Hepatocyte (in vitro differentiated cells): Measurements from ENCODE around the gene PHKG1. TPM values are rescaled to one million over a fixed set of nuclear protein-coding genes. Genes with fewer than 3 reads are reported as not detected.
"Not testable (repeated sequence)": the region's sequence is repeated elsewhere in the genome, so short reads cannot be mapped to it uniquely, and the experiment has no call there.

Experiments
- DNase-seq: peaks from one replicate; pipeline ENCODE4 v3.0.0-alpha.2; 2016; ENCODE audit warnings: low spot score
- H2AFZ ChIP-seq: fragments of 200-600 bp; sonication (generic); 2 replicates; pipeline ENCODE4 v1.6.0; 2016; ENCODE audit warnings: antibody characterized with exemption, mild to moderate bottlenecking
- H3K27ac ChIP-seq: fragments of 200-600 bp; sonication (generic); 2 replicates; pipeline ENCODE4 v1.5.1; 2016; ENCODE audit warnings: mild to moderate bottlenecking
- H3K27me3 ChIP-seq: fragments of 200-600 bp; sonication (generic); 2 replicates; pipeline ENCODE4 v1.6.1; 2016
- H3K36me3 ChIP-seq: fragments of 200-600 bp; sonication (generic); replicated peaks from 2 replicates; pipeline ENCODE4 v1.5.1; 2016; ENCODE audit warnings: low read depth; ENCODE audit not compliant: insufficient read depth
- H3K4me1 ChIP-seq: fragments of 200-600 bp; sonication (generic); 2 replicates; pipeline ENCODE4 v1.5.1; 2016; ENCODE audit warnings: mild to moderate bottlenecking, moderate library complexity; ENCODE audit not compliant: insufficient read depth
- H3K4me2 ChIP-seq: fragments of 200-600 bp; sonication (generic); 2 replicates; pipeline ENCODE4 v1.6.0; 2016
- H3K4me3 ChIP-seq: fragments of 200-600 bp; sonication (generic); 2 replicates; pipeline ENCODE4 v1.5.1; 2016; ENCODE audit warnings: mild to moderate bottlenecking
- H3K79me2 ChIP-seq: fragments of 200-600 bp; sonication (generic); 2 replicates; pipeline ENCODE4 v1.6.0; 2017; ENCODE audit warnings: mild to moderate bottlenecking
- H3K9me2 ChIP-seq: fragments of 200-600 bp; sonication (generic); replicated peaks from 2 replicates; pipeline ENCODE4 v1.6.0; 2017; ENCODE audit warnings: mild to moderate bottlenecking; ENCODE audit not compliant: insufficient read depth
- H3K9me3 ChIP-seq: fragments of 200-600 bp; sonication (generic); 2 replicates; pipeline ENCODE4 v1.5.1; 2016; ENCODE audit warnings: low read depth, mild to moderate bottlenecking
- H4K20me1 ChIP-seq: fragments of 200-600 bp; sonication (generic); 2 replicates; pipeline ENCODE4 v1.6.0; 2016; ENCODE audit warnings: mild to moderate bottlenecking; ENCODE audit not compliant: insufficient read depth, poor library complexity, severe bottlenecking
- EZH2 ChIP-seq: fragments of 200-600 bp; sonication (generic); IDR thresholded peaks from 2 replicates; pipeline ENCODE4 v1.6.1; 2016; ENCODE audit warnings: antibody characterized with exemption, mild to moderate bottlenecking, borderline replicate concordance
- EZH2phosphoT487 ChIP-seq: fragments of 200-600 bp; sonication (generic); IDR thresholded peaks from one replicate; pipeline ENCODE4 v1.6.1; 2018; ENCODE audit warnings: antibody characterized with exemption, mild to moderate bottlenecking, low read depth, moderate library complexity; ENCODE audit not compliant: unreplicated experiment, severe bottlenecking
- WGBS: methylation state at CpG from one replicate; pipeline ENCODE4 v1.1.6; 2016; ENCODE audit warnings: low lambda C conversion rate; ENCODE audit errors: missing lambda C conversion rate; 5-methylcytosine and 5-hydroxymethylcytosine counted together
- polyA plus RNA-seq: library from polyadenylated mRNA; unstranded; fragments of >200 nt; fragmentation: Nextera tagmentation; extraction: Ambion mirVana; gene quantifications from 2 replicates; pipeline ENCODE4 v1.2.1, GENCODE V29; 2016
- total RNA-seq: library from RNA; depleted of rRNA; stranded (reverse); fragments of >200 nt; gene quantifications from 2 replicates; pipeline ENCODE4 v1.2.3, GENCODE V29; 2014
- TF ChIP-seq, protein P1 (sequence below): fragments of 200-600 bp; sonication (generic); IDR thresholded peaks from 2 replicates; pipeline ENCODE4 v1.5.1; 2016; ENCODE audit warnings: antibody characterized with exemption, mild to moderate bottlenecking; ENCODE audit not compliant: poor library complexity

The PHKG1 gene
- total and polyA plus RNA-seq, 2 experiments from 2014 or later: 0.13 TPM; not detected in 1

DNA sequence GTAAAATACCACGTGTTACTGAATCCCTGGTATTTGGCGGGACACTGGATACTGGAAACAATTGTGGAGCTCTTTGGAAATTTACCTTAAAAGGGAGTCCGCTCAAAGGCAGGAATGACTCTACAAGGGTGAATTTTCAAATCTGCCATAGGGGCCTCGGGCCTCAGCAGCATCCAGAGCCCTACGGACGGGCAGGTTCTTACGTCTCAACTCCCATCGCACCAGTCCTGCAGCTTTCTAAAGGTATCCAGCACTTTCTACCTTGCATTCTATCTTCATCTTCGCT is 41.8 kb downstream of the PHKG1 start:
- WGBS: 1% methylated on average over 9 of the region's 9 CpGs
- TF ChIP-seq, protein P1, sequence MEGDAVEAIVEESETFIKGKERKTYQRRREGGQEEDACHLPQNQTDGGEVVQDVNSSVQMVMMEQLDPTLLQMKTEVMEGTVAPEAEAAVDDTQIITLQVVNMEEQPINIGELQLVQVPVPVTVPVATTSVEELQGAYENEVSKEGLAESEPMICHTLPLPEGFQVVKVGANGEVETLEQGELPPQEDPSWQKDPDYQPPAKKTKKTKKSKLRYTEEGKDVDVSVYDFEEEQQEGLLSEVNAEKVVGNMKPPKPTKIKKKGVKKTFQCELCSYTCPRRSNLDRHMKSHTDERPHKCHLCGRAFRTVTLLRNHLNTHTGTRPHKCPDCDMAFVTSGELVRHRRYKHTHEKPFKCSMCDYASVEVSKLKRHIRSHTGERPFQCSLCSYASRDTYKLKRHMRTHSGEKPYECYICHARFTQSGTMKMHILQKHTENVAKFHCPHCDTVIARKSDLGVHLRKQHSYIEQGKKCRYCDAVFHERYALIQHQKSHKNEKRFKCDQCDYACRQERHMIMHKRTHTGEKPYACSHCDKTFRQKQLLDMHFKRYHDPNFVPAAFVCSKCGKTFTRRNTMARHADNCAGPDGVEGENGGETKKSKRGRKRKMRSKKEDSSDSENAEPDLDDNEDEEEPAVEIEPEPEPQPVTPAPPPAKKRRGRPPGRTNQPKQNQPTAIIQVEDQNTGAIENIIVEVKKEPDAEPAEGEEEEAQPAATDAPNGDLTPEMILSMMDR: no peak
- TF ChIP-seq EZH2: no peak
- no peak for TF ChIP-seq EZH2phosphoT487
- no peak for DNase-seq

DNA sequence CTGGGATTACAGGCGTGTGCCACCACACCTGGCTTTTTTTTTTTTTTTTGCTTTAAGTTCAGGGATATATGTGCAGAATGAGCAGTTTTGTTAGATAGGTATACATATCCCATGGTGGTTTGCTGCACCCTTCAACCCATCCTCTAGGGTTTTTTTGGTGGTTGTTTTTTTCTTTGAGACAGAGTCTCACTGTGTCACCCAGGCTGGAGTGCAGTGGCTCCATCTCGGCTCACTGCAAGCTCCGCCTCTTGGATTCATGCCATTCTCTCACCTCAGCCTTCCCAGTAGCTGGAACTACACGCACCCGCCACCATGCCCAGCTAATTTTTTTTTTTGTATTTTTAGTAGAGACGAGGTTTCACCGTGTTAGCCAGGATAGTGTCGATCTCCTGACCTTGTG is 44.0 kb downstream of the PHKG1 start:
- H3K27me3 ChIP-seq, H3K9me2 ChIP-seq, H3K9me3 ChIP-seq, H2AFZ ChIP-seq, H3K4me3 ChIP-seq, H3K4me2 ChIP-seq, H3K36me3 ChIP-seq, H4K20me1 ChIP-seq: not testable (repeated sequence)
- Histone ChIP-seq H3K27ac (peak overlapping the region; percentile 90), H3K79me2 (peaks cover 55% of the 10 kb centered on the region), H3K4me1 (peaks cover 40% of the 10 kb centered on the region)
- WGBS: 63% methylated on average over 8 of the region's 8 CpGs
- peak; percentile 30 for DNase-seq

More for the DNA sequence above, 41.8 kb downstream of the PHKG1 start:
- Histone ChIP-seq H2AFZ (peak overlapping the region; percentile 60), H3K4me2 (peak overlapping the region; percentile 83), H3K4me1 (peaks cover 40% of the 10 kb centered on the region), H3K27me3 (no peaks in the 10 kb centered on the region), H3K9me3 (no peaks in the 10 kb centered on the region), H3K79me2 (peaks cover 62% of the 10 kb centered on the region), H3K4me3 (peak overlapping the region; percentile 64), H3K27ac (peak overlapping the region; percentile 95), H3K36me3 (no peaks in the 10 kb centered on the region), H4K20me1 (no peaks in the 10 kb centered on the region), H3K9me2 (no peaks in the 10 kb centered on the region)

DNA sequence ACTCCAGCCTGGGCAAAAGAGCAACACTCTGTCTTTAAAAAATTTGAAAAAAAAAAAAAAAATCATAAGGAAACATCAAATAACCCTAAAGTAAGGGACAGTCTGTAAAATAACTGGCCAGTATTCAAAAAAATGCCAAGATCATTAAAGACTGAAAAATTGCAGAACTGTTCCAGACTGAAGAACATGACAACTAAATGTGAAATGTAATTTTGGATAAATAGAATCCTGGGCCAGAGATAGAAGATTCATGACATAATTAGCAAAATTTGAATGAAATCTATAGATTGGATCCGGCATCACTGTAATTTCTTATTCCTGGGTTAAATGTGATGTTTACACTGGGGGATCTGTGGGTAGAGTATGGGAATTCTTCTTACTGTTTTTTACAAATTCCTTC is 44.5 kb downstream of the PHKG1 start:
- Histone ChIP-seq H3K27me3 (no peaks in the 10 kb centered on the region), H3K27ac (peak overlapping the region; percentile 90), H3K4me3 (no peak overlapping the region), H3K36me3 (no peaks in the 10 kb centered on the region), H3K4me1 (peaks cover 38% of the 10 kb centered on the region), H2AFZ (no peak overlapping the region), H3K4me2 (no peak overlapping the region), H4K20me1 (no peaks in the 10 kb centered on the region), H3K9me2 (no peaks in the 10 kb centered on the region), H3K79me2 (peaks cover 55% of the 10 kb centered on the region), H3K9me3 (no peaks in the 10 kb centered on the region)
- DNase-seq: no peak
- WGBS: 63% methylated on average over 1 of the region's 1 CpG
- TF ChIP-seq EZH2: no peak
- TF ChIP-seq EZH2phosphoT487: no peak
- TF ChIP-seq, protein P1: no peak

DNA sequence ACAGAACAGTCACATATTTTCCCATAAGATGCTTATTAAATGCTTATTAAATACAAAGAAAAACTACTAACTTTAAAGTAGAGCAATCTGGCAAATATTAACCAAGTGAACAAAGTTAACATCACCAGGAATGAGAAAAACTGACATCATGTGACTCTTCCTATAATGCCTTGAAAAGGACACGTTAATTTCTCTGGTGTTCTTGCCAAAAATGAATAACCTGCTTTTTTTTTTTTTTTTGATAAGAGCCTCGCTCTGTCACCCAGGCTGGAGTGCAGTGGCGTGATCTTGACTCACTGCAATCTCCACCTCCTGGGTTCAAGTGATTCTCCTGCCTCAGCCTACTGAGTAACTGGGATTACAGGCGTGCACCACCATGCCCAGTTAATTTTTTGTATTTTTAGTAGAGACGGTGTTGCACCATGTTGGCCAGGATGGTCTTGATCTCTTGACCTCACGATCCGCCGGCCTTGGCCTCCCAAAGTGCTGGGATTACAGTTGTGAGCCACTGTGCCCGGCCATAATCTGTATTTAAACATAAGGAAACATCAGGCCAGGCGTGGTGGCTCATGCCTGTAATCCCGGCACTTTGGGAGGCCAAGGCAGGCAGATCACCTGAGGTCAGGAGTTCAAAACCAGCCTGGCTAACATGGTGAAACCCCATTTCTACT is 45.2 kb downstream of the PHKG1 start:
- peaks cover 50% of the 10 kb centered on the region for H3K79me2 ChIP-seq
- not testable (repeated sequence) for H2AFZ ChIP-seq, H3K36me3 ChIP-seq, H3K9me3 ChIP-seq, H3K9me2 ChIP-seq, H3K4me3 ChIP-seq, H3K27me3 ChIP-seq, H4K20me1 ChIP-seq
- WGBS: 59% methylated on average over 11 of the region's 11 CpGs
- H3K4me1 ChIP-seq: peaks cover 32% of the 10 kb centered on the region
- DNase-seq: peak; percentile 35
- peak overlapping the region; percentile 90 for H3K27ac ChIP-seq
- peak overlapping the region; percentile 61 for H3K4me2 ChIP-seq
